Stimulated activated CD8-positive, alpha-beta memory T cell treated with anti-CD3 and anti-CD28 coated beads, Interleukin-4, amount 100 ng/mL, for 1 hour (primary cell): ENCODE results near the gene XRCC6.
"Not testable (repeated sequence)": the region's sequence is repeated elsewhere in the genome, so short reads cannot be mapped to it uniquely, and the experiment has no call there.

Experiments used
- DNase-seq, 2 donors: peaks; one replicate each; pipeline ENCODE4 v3.0.0-alpha.2; 2020; ENCODE audit warnings: low read depth in 2 of 2, low spot score in 1 of 2

XRCC6 gene

DNA sequence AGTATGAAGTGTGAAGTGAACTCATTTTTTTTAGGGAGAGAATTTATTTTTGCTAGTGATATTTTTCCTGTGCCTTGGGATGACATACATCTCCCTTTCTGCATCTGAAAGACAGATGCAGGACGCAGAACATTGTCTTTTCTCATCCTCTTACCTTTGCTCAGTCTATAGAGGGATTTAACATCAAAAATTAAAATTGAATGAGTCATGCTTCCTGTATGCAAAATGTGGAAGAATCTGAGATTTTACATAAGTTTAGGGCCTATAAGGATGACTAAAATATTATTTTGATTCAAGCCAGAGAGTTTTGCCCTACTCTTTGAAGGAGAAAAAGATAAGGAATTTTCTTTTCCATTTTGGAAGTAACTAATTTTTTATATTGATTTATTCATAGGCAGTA lies 27.3 kb downstream of the XRCC6 start:
- no peak for DNase-seq

DNA sequence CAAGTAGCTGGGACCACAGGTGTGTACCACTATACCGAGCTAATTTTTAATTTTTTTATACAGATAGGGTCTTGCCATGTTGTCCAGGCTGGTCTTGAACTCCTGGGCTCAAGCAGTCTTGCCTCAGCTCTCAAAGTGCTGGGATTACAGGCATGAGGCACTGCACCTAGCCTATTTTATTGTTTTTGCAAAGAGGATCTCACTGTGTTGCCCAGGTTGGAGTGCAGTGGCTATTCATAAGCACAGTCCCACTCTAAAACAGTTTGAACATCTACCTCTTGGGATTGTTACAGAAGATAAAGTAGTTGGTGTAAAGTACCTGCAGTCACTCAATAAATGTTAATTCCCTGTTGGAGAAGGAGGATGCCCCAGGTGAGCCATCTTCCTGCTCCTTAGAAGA lies 29.1 kb downstream of the XRCC6 start:
- DNase-seq, result no peak

DNA sequence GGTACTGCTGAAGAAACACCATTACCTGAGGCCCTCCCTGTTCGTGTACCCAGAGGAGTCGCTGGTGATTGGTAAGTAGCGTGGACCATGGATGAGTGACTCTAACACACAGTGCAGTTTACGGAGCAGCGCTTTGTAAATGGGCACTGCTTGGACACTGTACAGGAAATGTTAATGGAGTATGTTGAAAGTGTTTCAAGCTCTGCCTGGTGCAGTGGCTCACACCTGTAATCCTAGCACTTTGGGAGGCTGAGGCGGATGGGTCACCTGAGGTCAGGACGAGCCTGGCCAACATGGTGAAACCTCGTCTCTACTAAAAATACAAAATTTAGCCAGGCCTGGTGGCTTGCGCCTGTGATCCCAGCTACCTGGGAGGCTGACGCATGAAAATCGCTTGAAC lies 29.7 kb downstream of the XRCC6 start:
- DNase-seq, result no peak

DNA sequence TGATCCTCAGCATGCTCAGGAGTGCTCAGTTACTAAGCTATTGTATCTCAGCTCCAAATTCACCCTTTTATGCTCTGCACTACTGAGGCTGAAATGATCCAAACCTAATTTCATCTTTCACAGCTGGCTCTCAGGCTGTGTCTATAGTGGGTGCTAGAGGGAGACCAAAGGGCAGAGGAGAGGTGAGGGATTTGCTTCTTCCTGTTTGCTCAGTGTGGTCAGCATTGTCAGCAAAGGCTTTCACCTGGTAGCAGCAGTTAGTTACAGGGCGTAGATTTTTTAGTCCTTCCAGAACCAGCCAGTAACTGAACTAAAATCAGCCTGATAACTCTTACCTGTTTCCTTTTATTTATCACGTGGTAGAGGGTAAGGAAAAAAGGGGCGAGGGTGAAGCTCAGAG lies 33.2 kb downstream of the XRCC6 start:
- DNase-seq, result no peak

DNA sequence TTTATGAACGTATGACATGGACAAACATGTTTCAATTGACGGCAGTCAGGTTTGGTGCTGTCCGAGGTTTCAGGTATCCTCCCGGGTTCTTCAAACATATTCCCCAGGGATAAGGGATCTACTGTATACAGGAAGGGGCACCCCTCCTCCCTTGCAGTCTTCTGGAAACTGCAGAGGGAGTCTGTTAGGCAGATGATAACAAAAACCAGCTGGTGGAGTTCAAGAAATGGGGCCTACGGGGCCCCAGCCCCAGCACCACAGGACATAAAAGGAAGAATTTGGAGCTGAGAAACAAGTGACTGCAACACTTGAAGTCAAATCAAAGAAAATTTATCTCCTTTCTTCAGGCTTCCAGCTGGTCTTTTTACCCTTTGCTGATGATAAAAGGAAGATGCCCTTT lies 35.5 kb downstream of the XRCC6 start:
- DNase-seq, result no peak

DNA sequence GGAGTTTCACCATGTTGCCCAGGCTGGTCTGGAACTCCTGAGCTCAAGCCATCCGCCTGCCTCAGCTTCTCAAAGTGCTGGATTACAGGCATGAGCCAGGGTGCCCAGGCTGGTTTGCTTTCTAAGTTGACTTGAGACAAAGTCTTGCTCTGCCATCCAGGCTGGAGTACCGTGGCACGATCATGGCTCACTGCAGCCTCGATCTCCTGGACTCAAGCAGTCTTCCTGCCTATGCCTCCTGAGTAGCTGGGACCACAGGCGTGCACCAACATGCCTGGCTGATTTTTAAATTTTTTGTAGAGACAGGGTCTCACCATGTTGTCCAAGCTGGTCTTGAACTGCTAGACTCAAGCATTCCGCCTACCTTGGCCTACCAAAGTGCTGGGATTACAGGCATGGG lies 36.6 kb downstream of the XRCC6 start:
- no peak for DNase-seq

DNA sequence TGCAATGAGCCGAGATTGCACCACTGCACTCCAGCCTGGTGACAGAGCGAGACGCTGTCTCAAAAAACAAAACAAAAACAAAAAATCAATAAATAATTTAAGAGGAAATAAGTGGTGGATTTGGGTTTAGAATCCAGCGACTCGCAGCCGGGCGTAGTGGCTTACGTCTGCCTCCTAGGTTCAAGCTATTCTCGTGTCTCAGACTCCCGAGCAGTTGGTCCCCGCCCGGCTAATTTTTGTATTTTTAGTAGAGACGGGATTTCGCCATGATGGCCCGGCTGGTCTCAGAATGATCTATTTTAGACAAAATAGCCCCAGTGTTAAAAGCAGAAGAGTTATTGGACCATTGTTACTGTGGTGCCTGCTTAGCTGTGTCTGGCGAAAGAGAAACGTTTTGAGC lies 37.8 kb downstream of the XRCC6 start:
- no peak for DNase-seq

DNA sequence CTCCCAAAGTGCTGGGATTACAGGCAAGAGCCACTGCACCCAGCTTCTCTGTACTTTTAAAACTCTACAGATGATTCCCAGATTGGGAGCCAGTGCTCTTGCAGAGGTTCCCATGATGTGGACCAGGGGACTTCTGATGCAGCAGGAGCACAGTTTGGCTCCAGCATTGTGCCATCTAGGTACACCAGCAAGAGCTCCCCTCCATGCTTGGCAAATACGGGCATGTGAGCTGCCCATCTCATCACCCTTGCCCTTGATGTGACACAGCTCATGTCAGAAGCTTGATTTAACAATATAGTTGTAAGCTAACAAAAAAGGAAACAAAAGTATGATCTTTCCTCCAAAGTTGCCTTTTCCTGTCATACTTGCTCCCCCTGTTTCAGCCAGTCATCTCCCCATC lies 38.8 kb downstream of the XRCC6 start:
- DNase-seq, result no peak

DNA sequence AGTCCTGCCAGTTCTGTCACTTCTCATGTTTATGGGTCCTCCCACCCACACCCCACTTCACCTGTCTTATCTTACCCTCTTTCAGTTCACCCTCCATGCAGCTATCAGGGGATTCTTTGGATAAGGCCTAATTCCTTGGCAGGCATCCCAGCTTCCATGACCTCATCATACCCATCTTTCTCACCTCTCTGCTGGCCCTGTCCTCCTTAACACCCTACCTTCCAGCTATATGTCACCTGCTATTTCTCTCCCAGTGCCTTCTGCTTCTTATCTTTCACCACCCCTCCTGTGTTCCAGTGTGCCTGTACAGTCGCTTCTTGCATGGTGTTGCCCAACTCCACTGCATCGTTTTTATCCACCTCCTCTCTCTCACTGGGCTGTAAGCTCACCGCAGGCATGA lies 39.3 kb downstream of the XRCC6 start:
- DNase-seq, result no peak

DNA sequence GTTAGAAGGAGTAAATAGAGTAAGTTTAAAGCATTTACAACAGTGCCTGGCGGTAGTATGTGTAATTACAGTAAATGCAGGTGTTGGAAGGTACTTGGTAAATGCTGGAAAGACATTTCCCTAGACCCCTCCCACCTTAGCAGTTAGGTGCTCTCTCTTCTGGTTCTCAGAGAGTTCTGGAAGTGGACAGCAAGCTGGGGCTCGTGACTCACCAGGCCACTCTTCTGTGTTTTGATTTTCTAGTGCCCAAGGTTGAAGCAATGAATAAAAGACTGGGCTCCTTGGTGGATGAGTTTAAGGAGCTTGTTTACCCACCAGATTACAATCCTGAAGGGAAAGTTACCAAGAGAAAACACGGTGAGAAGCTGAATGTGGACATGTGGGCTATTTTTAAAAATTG lies 40.0 kb downstream of the XRCC6 start:
- DNase-seq, result no peak

DNA sequence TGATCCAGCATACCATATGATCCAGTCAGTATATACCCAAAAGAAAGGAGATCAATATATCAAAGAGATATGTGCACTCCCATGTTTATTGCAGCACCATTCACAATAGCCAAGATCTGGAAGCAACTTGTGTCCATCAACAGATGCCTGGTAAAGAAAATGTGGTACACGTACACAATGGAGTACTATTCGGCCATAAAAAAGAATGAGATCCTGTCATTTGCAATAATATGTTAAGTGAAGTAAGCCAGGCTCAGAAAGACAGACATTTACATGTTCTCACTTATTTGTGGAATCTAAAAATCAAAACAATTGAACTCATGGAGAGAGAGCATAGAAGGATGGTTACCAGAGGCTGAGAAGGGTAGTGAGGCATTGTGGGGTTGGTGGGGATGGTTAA lies 40.6 kb downstream of the XRCC6 start:
- no peak for DNase-seq

DNA sequence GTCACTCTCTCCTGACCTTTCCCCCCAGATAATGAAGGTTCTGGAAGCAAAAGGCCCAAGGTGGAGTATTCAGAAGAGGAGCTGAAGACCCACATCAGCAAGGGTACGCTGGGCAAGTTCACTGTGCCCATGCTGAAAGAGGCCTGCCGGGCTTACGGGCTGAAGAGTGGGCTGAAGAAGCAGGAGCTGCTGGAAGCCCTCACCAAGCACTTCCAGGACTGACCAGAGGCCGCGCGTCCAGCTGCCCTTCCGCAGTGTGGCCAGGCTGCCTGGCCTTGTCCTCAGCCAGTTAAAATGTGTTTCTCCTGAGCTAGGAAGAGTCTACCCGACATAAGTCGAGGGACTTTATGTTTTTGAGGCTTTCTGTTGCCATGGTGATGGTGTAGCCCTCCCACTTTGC lies 42.5 kb downstream of the XRCC6 start:
- not testable (repeated sequence) for DNase-seq

DNA sequence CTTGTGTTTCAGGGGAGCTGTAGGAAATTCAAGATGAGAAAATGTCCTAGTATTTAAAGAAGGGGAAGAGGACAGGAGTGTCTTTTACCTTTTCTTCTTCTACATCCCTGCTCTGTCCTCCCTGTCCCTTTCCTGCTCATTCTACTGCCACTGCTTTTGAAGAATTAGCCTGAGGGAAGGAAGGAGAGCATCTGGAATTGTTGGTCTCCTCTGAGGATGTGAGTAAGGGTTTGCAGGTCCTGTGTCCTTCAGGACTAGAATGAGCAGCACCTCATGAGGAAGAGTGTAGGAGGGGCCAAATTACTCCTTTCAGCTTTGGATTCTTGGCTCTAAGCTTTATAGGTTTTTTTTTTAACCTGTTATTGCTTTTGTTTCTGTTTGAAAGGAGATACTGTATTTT lies 43.4 kb downstream of the XRCC6 start:
- DNase-seq, result no peak

DNA sequence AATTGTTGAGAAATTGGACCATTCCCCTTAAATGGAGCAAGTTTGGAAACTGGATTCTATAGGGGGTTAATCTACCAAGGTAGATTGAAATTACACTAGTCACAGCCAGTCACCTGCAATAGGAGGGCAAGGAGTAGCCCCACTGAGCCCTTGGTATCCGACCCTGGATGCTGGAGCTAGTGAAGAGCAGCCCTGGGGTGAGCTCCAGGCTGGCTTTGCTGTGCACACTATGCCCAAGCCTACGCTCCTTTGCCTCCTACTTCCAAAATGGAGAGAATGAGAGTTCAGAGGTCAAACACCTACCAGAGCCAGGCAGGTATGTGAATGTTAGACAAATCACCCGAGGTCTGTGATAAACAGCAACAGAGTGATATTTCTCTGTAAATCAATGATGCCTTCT lies 43.9 kb downstream of the XRCC6 start:
- DNase-seq, result no peak

DNA sequence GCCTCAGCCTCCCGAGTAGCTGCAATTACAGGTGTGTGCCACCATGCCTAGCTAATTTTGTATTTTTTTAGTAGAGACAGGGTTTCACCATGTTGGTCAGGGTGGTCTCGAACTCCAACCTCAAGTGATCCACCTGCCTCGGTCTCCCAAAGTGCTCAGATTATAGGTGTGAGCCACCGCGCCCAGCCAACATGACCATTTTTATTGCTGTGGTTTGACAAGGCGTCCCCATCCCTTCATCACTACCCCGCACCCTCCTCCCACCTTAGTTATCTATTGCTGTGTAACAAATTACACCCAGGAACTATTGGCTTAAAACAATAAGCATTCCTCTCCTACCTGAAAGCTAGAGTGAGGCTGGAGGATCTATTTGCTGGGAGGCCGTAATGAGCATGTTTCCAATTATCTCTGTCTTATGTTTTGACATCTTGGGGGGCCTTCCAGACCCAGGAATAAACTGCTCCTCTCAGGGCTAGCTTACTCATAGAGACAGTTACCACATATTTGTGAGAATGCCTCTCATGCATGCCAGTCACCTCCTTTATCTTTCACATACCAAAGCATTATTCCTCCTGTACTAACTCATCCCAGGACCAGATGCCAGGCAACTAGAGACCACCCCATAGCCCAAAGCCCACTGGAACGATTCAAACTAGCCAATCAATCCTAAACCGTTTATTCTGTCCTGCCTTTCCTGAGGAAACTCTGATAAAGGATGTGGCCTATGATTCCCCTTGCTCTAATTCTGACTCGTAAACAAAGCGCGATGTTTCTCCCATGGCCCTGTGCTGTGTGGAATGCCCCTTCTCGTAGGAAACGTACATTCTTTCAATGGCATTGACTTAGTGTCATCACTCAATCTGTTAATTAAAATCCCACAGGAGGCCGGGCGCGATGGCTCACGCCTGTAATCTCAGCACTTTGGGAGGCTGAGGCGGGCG lies 48.1 kb downstream of the XRCC6 start:
- DNase-seq, result no peak

DNA sequence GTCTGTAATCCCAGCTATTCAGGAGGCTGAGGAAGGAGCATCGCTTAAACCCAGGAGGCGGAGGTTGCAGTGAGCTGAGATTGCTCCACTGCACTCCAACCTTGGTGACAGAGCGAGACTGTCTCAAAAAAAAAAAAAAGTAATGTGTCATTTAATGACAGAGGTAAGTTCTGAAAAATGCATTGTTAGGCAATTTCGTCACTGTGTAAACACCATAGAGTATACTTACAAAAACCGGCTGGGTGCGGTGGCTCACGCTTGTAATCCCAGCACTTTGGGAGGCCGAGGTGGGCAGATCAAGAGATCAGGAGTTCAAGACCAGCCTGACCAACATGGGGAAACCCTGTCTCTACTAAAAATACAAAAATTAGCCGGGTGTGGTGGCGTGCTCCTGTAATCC lies 51.0 kb downstream of the XRCC6 start:
- not testable (repeated sequence) for DNase-seq

DNA sequence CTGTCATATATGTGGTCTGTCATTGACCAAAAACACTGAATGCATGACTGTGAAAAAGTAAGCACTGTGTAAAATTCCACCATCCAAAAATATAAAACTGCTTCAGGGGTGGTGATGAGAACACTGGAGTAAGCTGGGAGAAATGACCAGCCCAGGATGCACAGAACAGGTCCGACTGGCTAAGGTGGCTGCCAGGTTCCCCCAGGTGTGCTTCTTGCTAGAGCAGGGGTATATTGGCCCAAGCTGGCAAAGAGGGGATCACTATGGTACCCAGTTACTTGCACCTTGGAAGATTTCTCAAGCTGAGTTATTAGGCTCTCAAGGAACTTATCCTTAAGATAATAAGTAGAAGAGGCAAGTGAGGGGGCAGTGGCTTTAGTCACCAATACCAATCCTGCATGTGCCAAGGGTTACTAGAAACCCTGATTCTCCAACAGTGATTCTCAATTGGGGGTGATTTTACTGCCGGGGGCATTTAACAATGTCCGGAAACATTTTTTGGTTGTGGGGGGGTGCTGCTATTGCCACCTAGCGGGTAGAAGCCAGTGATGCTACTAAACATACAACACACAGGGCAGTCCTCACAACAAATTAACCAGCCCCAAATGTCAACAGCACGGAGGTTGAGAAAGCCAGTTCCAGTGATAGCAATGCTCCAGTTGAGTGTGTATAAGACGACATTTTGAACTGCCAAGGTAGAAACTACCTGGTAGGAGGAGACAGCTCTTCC lies 51.9 kb downstream of the XRCC6 start:
- no peak for DNase-seq

DNA sequence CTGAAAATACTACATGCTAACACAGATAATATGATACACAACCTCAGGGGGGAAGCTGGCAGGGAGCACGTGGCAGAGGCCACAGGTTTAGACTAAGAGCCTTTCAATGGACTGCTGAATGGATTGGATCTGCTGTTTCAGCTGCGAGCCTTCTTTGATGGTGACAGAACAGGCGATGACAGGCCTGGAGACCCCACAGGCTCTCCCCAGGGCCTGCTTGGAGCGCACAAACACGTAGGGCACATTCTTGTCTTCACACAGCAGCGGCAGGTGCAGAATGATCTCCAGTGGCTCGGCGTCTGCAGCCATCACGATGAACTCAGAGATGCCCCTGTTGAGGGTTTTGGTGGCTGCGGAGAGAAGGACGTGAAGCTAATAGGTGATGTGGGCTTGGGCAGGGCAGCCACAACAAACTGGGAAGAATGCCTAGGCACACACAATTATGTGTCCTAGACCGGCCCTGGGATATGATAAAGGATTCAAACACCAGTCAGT lies 53.8 kb downstream of the XRCC6 start:
- DNase-seq, result no peak

DNA sequence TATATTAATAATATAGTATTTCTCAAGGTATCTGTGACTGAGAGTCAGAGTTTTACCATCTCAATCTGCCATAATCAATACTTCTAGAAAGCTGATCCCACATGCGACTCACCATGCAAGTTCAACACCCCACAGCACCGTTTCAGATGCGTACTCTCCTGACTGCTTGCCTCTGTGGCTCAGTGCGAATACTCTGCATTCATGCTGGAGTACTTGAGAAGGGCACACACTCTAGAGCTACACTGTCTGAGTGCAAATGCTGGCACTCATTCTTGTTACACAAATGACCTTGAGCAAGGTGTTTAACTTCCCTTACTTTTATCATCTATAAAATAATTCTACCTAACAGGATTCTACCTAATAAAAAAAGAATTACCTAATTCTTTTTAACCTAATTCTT lies 55.0 kb downstream of the XRCC6 start:
- DNase-seq, result no peak

DNA sequence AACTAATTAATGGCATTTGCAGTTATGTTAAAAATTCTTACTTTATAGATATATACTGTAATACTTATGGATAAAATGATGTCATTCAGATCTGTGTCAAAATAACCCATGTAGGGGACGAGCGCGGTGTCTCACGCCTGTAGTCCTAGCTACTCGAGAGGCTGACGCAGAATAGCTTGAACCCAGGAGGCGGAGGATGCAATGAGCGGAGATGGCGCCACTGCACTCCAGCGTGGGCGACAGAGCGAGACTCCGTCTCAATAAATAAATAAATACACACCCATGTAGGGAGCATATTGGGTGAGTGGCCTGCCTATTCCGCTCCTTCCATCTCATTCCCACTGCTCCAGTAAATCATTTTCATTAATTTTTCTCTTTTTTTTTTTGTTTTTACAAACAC lies 60.5 kb downstream of the XRCC6 start:
- DNase-seq, result no peak

DNA sequence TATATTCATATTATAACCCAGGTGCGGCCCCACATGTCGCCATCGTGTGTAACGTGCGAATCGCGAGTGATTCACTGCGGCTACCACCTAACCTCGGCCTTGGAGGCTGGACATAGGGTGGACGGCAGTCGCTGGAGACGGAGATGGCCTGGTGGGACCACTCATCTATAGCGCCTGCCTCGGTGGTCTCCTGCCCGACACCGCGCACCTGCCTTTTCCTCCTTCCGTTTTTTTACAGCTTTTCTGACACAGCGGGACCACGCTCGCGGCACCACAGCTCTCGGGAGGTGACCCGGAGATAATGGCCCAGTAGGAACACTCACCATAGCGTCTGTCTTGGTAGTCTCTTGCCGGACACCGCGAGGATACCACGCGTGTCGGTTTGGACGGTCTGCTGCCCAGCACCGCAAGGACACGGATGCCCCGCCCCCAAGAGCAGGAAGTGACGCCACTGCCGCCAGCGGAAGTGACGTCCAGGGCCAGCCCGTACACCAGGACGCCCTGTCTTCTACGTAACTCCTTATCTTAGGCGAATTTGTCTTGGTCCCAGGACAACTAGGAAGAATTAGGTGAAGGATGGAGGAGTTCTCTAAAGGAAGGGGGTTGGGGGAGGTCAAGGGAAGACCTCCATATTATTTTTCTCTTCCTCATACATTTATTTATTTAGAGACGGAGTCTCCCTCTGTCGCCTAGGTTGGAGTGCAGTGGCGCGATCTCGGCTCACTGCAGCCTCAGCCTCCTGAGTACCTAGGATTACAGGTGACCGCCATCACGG lies 61.1 kb downstream of the XRCC6 start:
- DNase-seq, result peak; percentile 61 to 73

DNA sequence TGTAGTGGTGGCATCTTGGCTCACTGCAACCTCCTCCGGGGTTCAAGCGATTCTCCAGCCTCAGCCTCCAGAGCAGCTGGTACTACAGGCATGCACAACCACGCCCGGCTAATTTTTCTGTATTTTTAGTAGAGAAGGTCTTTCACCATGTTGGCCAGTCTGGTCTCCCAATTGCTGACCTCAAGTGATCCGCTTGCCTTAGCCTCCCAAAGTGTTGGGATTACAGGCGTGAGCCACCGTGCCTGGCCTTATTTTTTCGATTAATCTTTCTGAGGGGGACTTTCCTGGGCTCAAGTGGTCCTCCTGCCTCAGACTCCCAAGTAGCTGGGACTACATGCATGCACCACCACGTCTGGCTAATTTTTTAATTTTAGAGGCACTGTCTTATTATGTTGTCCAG lies 62.0 kb downstream of the XRCC6 start:
- no peak for DNase-seq
